ENCODE results near the gene RNF13.
"Not testable (repeated sequence)": the region's sequence is repeated elsewhere in the genome, so short reads cannot be mapped to it uniquely, and the experiment has no call there.

- TF ChIP-seq CTCF (IDR thresholded peaks at IDR 0.05; ENCODE audit: insufficient read depth, low read length, poor library complexity, severe bottlenecking); EZH2phosphoT487 (conservative IDR thresholded peaks at IDR 0.05; ENCODE audit: low read length): not testable (repeated sequence)
Observed at GRCh38 chr3:149829631-149830030, 16.6 kb downstream of the RNF13 start.
